Endothelial cell of umbilical vein (primary cell): ENCODE measurements around the gene TFAP2D. TPM values are rescaled to one million over a fixed set of nuclear protein-coding genes. Genes with fewer than 3 reads are reported as not detected.

Experiments
- BruUV-seq: library from RNA; stranded (reverse); fragments of 400-500 nt; replicated peaks from 2 replicates; lab custom pipeline; 2021; lab: Mats Ljungman, UMichigan
- CTCF ChIA-PET: fragments of 300-600, 350-600 bp; sonication (Branson Sonifier 250); formaldehyde crosslinking; loops from one replicate; lab custom pipeline; 2021; ENCODE audit warnings: antibody characterized with exemption, inconsistent platforms; lab: Charles Lee
- POLR2A ChIA-PET: fragments of 300-600, 350-600 bp; sonication (Branson Sonifier 250); formaldehyde crosslinking; loops from one replicate; lab custom pipeline; 2021; ENCODE audit warnings: antibody characterized with exemption, inconsistent platforms; lab: Charles Lee
- DNase-seq: peaks from one replicate; pipeline ENCODE4 v3.0.0-alpha.2; 2011; ENCODE audit warnings: low read depth, low spot score
- FAIRE-seq: peaks from 2 replicates; lab custom pipeline; 2011; peaks lifted over from hg19 to GRCh38; lab: Jason Lieb, UNC
- H2AFZ ChIP-seq: 2 replicates; pipeline ENCODE4 v1.6.0; 2012; ENCODE audit warnings: low read depth, low read length, control low read depth, inconsistent platforms
- H3K27ac ChIP-seq: 2 replicates; pipeline ENCODE4 v1.5.1; 2011; ENCODE audit warnings: low read depth, mild to moderate bottlenecking, control low read depth, low read length, moderate library complexity; ENCODE audit not compliant: insufficient read depth
- H3K27me3 ChIP-seq, 2 experiments: 2 replicates each; pipeline versions ENCODE4 v1.6.0 to v1.6.1; 2011; ENCODE audit warnings: low read length in 2 of 2, mixed read lengths in 1 of 2; ENCODE audit not compliant: control insufficient read depth in 2 of 2, insufficient read depth in 2 of 2
- H3K36me3 ChIP-seq, 2 experiments: 2 replicates in 1 of 2; 3 replicates in 1 of 2; pipeline ENCODE4 v1.5.1; 2011; ENCODE audit warnings: low read length in 2 of 2, mild to moderate bottlenecking in 1 of 2, moderate library complexity in 1 of 2; ENCODE audit not compliant: control insufficient read depth in 2 of 2, insufficient read depth in 2 of 2; ENCODE audit errors: extremely low read depth in 1 of 2
- H3K4me1 ChIP-seq: 3 replicates; pipeline ENCODE4 v1.5.1; 2011; ENCODE audit warnings: mild to moderate bottlenecking, low read length; ENCODE audit not compliant: control insufficient read depth, insufficient read depth; ENCODE audit errors: extremely low read depth
- H3K4me2 ChIP-seq: 2 replicates; pipeline ENCODE4 v1.6.1; 2011; ENCODE audit warnings: low read length, control low read depth, mixed read lengths; ENCODE audit not compliant: insufficient read depth
- H3K4me3 ChIP-seq, 3 experiments: fragments of 200-600 bp in 1 of 3; sonication (generic), shearing (Covaris generic) in 1 of 3; replicated peaks in 1 of 3; 2 replicates each; pipeline ENCODE4 v1.5.1; 2011 to 2016; ENCODE audit warnings: control low read depth in 3 of 3, low read length in 3 of 3, mild to moderate bottlenecking in 2 of 3, inconsistent platforms in 1 of 3, low read depth in 1 of 3, moderate library complexity in 1 of 3; ENCODE audit not compliant: insufficient read depth in 1 of 3
- H3K79me2 ChIP-seq: 2 replicates; pipeline ENCODE4 v1.6.0; 2012; ENCODE audit warnings: low read length, inconsistent platforms; ENCODE audit not compliant: control insufficient read depth, insufficient read depth
- H3K9ac ChIP-seq: replicated peaks from 2 replicates; pipeline ENCODE3; 2011; ENCODE audit warnings: low read length, control low read depth; ENCODE audit not compliant: insufficient read depth; ENCODE audit errors: extremely low read depth
- H3K9me1 ChIP-seq: replicated peaks from 3 replicates; pipeline ENCODE4 v1.6.0; 2011; ENCODE audit warnings: mild to moderate bottlenecking, low read length; ENCODE audit not compliant: control insufficient read depth, insufficient read depth; ENCODE audit errors: extremely low read depth
- H3K9me3 ChIP-seq: replicated peaks from 2 replicates; pipeline ENCODE4 v1.5.1; 2012; ENCODE audit warnings: low read length, inconsistent platforms; ENCODE audit not compliant: control insufficient read depth, insufficient read depth
- H4K20me1 ChIP-seq: replicated peaks from 2 replicates; pipeline ENCODE3; 2011; ENCODE audit warnings: mild to moderate bottlenecking, low read length; ENCODE audit not compliant: control insufficient read depth, insufficient read depth; ENCODE audit errors: extremely low read depth
- CTCF ChIP-seq, 2 donors: IDR thresholded peaks; 1 replicate in 1 of 2; 2 replicates in 1 of 2; pipeline ENCODE4 v1.5.1; 2011; ENCODE audit warnings: low read length in 2 of 2, mild to moderate bottlenecking in 2 of 2, moderate library complexity in 2 of 2, control low read depth in 1 of 2, inconsistent platforms in 1 of 2, low read depth in 1 of 2; ENCODE audit not compliant: insufficient read depth in 1 of 2; ENCODE audit errors: extremely low read depth in 1 of 2
- EZH2 ChIP-seq: IDR thresholded peaks from 2 replicates; pipeline ENCODE4 v1.6.1; 2012; ENCODE audit warnings: borderline replicate concordance, low read depth, mild to moderate bottlenecking, moderate library complexity, low read length, inconsistent platforms; ENCODE audit not compliant: severe bottlenecking
- FOS ChIP-seq: IDR thresholded peaks from 2 replicates; pipeline ENCODE4 v1.6.1; 2011; ENCODE audit warnings: mild to moderate bottlenecking, low read length, moderate library complexity, borderline replicate concordance; ENCODE audit not compliant: insufficient read depth
- GATA2 ChIP-seq: IDR thresholded peaks from 2 replicates; pipeline ENCODE4 v1.7.0; 2011; ENCODE audit warnings: low read depth, mild to moderate bottlenecking, moderate library complexity, mixed read lengths, low read length; ENCODE audit not compliant: insufficient read length, insufficient read depth
- MAX ChIP-seq: IDR thresholded peaks from 2 replicates; pipeline ENCODE4 v1.6.1; 2011; ENCODE audit not compliant: insufficient read depth, insufficient read length
- MYC ChIP-seq: IDR thresholded peaks from one replicate; pipeline ENCODE4 v1.6.1; 2011; ENCODE audit warnings: mild to moderate bottlenecking, low read depth, low read length
- POLR2AphosphoS5 ChIP-seq: IDR thresholded peaks from 2 replicates; pipeline ENCODE4 v1.6.1; 2012; ENCODE audit warnings: low read depth, mild to moderate bottlenecking, control low read depth, low read length, moderate library complexity; ENCODE audit not compliant: insufficient read depth
- dilution Hi-C: fragments of 300-500 bp; cut with MboI; formaldehyde crosslinking; loops from one replicate; pipeline ENCODE4 v1.15.0; 2019; ENCODE audit warnings: low sequenced_read_pairs; ENCODE audit not compliant: extremely low pct_ligation_motif_present
- intact Hi-C: fragments of 100-400 bp; cut with micrococcal nuclease; formaldehyde crosslinking; loops from one replicate; pipeline ENCODE4 v1.10.0; 2022
- polyA plus RNA-seq, 4 experiments: library from polyadenylated mRNA; depleted of rRNA in 3 of 4; stranded (reverse) in 3 of 4; unstranded in 1 of 4; fragments of >200 nt; gene quantifications; 2 replicates each; pipeline versions ENCODE4 v1.2.1 to v1.2.3, GENCODE V29; 2011 to 2012; ENCODE audit warnings: missing spikeins in 1 of 4
- total RNA-seq: library from RNA; stranded (reverse); gene quantifications from 2 replicates; pipeline ENCODE4 v1.2.3, GENCODE V29; 2021

TFAP2D gene
- total and polyA plus RNA-seq, 2 donors (not counting 3 experiments of a cell fraction or from before 2014, with no cell fraction given) = not detected

- peaks cover 61 to 76% of the 10 kb centered on the region in 2 experiments for H3K27me3 ChIP-seq
- intact Hi-C loops = no loop called here
- no peaks in the 10 kb centered on the region for H3K4me1 ChIP-seq
- no peaks in the 10 kb centered on the region for H3K9me1 ChIP-seq
- H3K4me2 ChIP-seq = no peak overlapping the region
- POLR2A ChIA-PET = no interaction called here
- no peak overlapping the region for H3K27ac ChIP-seq
- H2AFZ ChIP-seq = no peak overlapping the region
- no peak for DNase-seq
- FAIRE-seq = no peak
- no peak overlapping the region for H3K9ac ChIP-seq
- no peaks in the 10 kb centered on the region for H4K20me1 ChIP-seq
- no peaks in the 10 kb centered on the region for H3K9me3 ChIP-seq
- no peak overlapping the region for H3K4me3 ChIP-seq
- no TSS peak for BruUV-seq
- H3K79me2 ChIP-seq = no peaks in the 10 kb centered on the region
- CTCF ChIA-PET = no interaction called here
- dilution Hi-C loops = no loop called here
- no peaks in the 10 kb centered on the region for H3K36me3 ChIP-seq
- no peak for TF ChIP-seq EZH2
- no peak for TF ChIP-seq GATA2
- no peak for TF ChIP-seq MAX
- no peak for TF ChIP-seq FOS
- no peak for TF ChIP-seq CTCF (IDR thresholded peaks at IDR 0.05; ENCODE audit: extremely low read depth in 1 of 2, insufficient read depth in 1 of 2, low read depth in 1 of 2, low read length in 2 of 2)
- TF ChIP-seq POLR2AphosphoS5 = no peak
- no peak for TF ChIP-seq MYC
These were observed 4.6 kb downstream of the TFAP2D start for GRCh38 chr6:50717734-50718457.
